ENCODE results near the gene BMP8A.
"Not testable (repeated sequence)": the region's sequence is repeated elsewhere in the genome, so short reads cannot be mapped to it uniquely, and the experiment has no call there.

GRCh38 chr1:39504436-39504835, 13.0 kb downstream of the BMP8A start:
- TF ChIP-seq POLR2A (IDR thresholded peaks at IDR 0.05; ENCODE audit: low read length); CTCF (IDR thresholded peaks at IDR 0.05); PHF8 (IDR thresholded peaks at IDR 0.05; ENCODE audit: borderline replicate concordance, low read depth); EHMT2 (IDR thresholded peaks at IDR 0.05; ENCODE audit: low read depth); HMGXB4 (CRISPR knock-in tag; IDR thresholded peaks at IDR 0.05; ENCODE audit: borderline replicate concordance); FOSL2 (IDR thresholded peaks at IDR 0.05); FOSL2 (CRISPR knock-in tag; IDR thresholded peaks at IDR 0.05); JUNB (IDR thresholded peaks at IDR 0.05); HOXB5 (CRISPR knock-in tag; IDR thresholded peaks at IDR 0.05); REST (IDR thresholded peaks at IDR 0.05): not testable (repeated sequence)
